WTC11 (cell line): ENCODE data around the gene CCNYL1. TPM values are rescaled to one million over a fixed set of nuclear protein-coding genes. Genes with fewer than 3 reads are reported as not detected.

Experiments used
- ATAC-seq: fragments of 200-7000 bp; cut with Tn5 transposase; 2 replicates; pipeline ENCODE4 v1.10.0; 2021; ENCODE audit warnings: mild to moderate bottlenecking, moderate library complexity
- CTCF ChIA-PET: fragments of 300-600 bp; sonication (Branson Sonifier 250); formaldehyde crosslinking; loops from one replicate; lab custom pipeline; 2021; ENCODE audit warnings: antibody characterized with exemption; lab: Charles Lee
- POLR2A ChIA-PET: fragments of 350-600 bp; sonication (Branson Sonifier 250); formaldehyde crosslinking; loops from one replicate; lab custom pipeline; 2021; ENCODE audit warnings: antibody characterized with exemption; lab: Charles Lee
- DNase-seq: peaks from one replicate; pipeline ENCODE4 v3.0.0; 2021; ENCODE audit warnings: low spot score
- H3K27ac Mint-ChIP-seq: 2 replicates; pipeline ENCODE4 v1.8.0; 2021; ENCODE audit warnings: mixed read lengths
- H3K27me3 Mint-ChIP-seq: 2 replicates; pipeline ENCODE4 v1.8.0; 2021; ENCODE audit warnings: low read depth, mild to moderate bottlenecking, moderate library complexity, mixed read lengths
- H3K36me3 Mint-ChIP-seq: 2 replicates; pipeline ENCODE4 v1.8.0; 2021; ENCODE audit warnings: mixed read lengths
- H3K4me1 Mint-ChIP-seq: 2 replicates; pipeline ENCODE4 v1.8.0; 2022; ENCODE audit warnings: mixed read lengths
- H3K4me3 Mint-ChIP-seq: 2 replicates; pipeline ENCODE4 v1.8.0; 2021; ENCODE audit warnings: mild to moderate bottlenecking, moderate library complexity, mixed read lengths
- H3K9me3 Mint-ChIP-seq: 2 replicates; pipeline ENCODE4 v1.8.0; 2021; ENCODE audit warnings: mixed read lengths
- ESRRA ChIP-seq: sonication (generic); formaldehyde crosslinking; IDR thresholded peaks from 2 replicates; pipeline ENCODE4 v1.8.1; 2022; ENCODE audit warnings: mild to moderate bottlenecking, missing genetic modification reagents, borderline replicate concordance
- ETV6 ChIP-seq: sonication (generic); formaldehyde crosslinking; IDR thresholded peaks from 2 replicates; pipeline ENCODE4 v1.8.1; 2022; ENCODE audit warnings: mild to moderate bottlenecking, missing genetic modification reagents
- FOXJ3 ChIP-seq: sonication (generic); formaldehyde crosslinking; IDR thresholded peaks from 2 replicates; pipeline ENCODE4 v1.9.0; 2021; ENCODE audit warnings: missing genetic modification reagents, mild to moderate bottlenecking, borderline replicate concordance
- GRHL2 ChIP-seq: fragments of 250-450 bp; sonication (Bioruptor Pico); IDR thresholded peaks from 2 replicates; pipeline ENCODE4 v1.8.0; 2022; ENCODE audit warnings: mild to moderate bottlenecking, moderate library complexity; ENCODE audit not compliant: insufficient replicate concordance, severe bottlenecking
- GTF2I ChIP-seq: fragments of 250-450 bp; sonication (Bioruptor Pico); conservative IDR thresholded peaks from 2 replicates; pipeline ENCODE4 v1.4.0; 2021; ENCODE audit warnings: mild to moderate bottlenecking
- IRF2 ChIP-seq: sonication (generic); formaldehyde crosslinking; IDR thresholded peaks from 2 replicates; pipeline ENCODE4 v1.8.0; 2022; ENCODE audit warnings: low read depth, missing genetic modification reagents, borderline replicate concordance
- JAZF1 ChIP-seq: fragments of 250-450 bp; sonication (Bioruptor Pico); IDR thresholded peaks from 2 replicates; pipeline ENCODE4 v1.9.0; 2021; ENCODE audit warnings: moderate library complexity, mild to moderate bottlenecking, inconsistent platforms
- MYBL2 ChIP-seq: sonication (generic); formaldehyde crosslinking; IDR thresholded peaks from 2 replicates; pipeline ENCODE4 v1.8.1; 2023; ENCODE audit warnings: mild to moderate bottlenecking, moderate library complexity, missing genetic modification reagents
- RORB ChIP-seq: fragments of 250-450 bp; sonication (Bioruptor Pico); IDR thresholded peaks from 2 replicates; pipeline ENCODE4 v1.9.0; 2021; ENCODE audit warnings: mild to moderate bottlenecking
- SMAD4 ChIP-seq: sonication (generic); formaldehyde crosslinking; IDR thresholded peaks from 2 replicates; pipeline ENCODE4 v1.8.0; 2022; ENCODE audit warnings: mild to moderate bottlenecking, missing genetic modification reagents
- TCF7 ChIP-seq: sonication (generic); formaldehyde crosslinking; IDR thresholded peaks from 2 replicates; pipeline ENCODE4 v1.8.0; 2022; ENCODE audit warnings: mild to moderate bottlenecking, low read depth, missing genetic modification reagents, moderate library complexity
- TEAD4 ChIP-seq: sonication (generic); formaldehyde crosslinking; IDR thresholded peaks from 2 replicates; pipeline ENCODE4 v1.8.0; 2022; ENCODE audit warnings: mild to moderate bottlenecking, missing genetic modification reagents
- ZNF121 ChIP-seq: sonication (generic); formaldehyde crosslinking; IDR thresholded peaks from 2 replicates; pipeline ENCODE4 v1.8.0; 2023; ENCODE audit warnings: missing genetic modification reagents
- ZNF219 ChIP-seq: sonication (generic); formaldehyde crosslinking; IDR thresholded peaks from 2 replicates; pipeline ENCODE4 v1.8.0; 2023; ENCODE audit warnings: missing genetic modification reagents, mild to moderate bottlenecking, borderline replicate concordance
- ZNF232 ChIP-seq: sonication (generic); formaldehyde crosslinking; IDR thresholded peaks from 2 replicates; pipeline ENCODE4 v1.8.0; 2022; ENCODE audit warnings: mild to moderate bottlenecking, missing genetic modification reagents
- ZNF396 ChIP-seq: fragments of 250-450 bp; sonication (Bioruptor Pico); IDR thresholded peaks from 2 replicates; pipeline ENCODE4 v1.8.0; 2021; ENCODE audit warnings: mild to moderate bottlenecking, moderate library complexity, borderline replicate concordance
- total RNA-seq: library from RNA; stranded (reverse); gene quantifications from 3 replicates; pipeline ENCODE4 v1.2.3, GENCODE V29; 2021
- TF ChIP-seq, protein P1 (sequence below): fragments of 250-450 bp; sonication (Bioruptor Pico); IDR thresholded peaks from 2 replicates; pipeline ENCODE4 v1.9.0; 2021; ENCODE audit warnings: mild to moderate bottlenecking, borderline replicate concordance
- TF ChIP-seq, protein P2 (sequence below): fragments of 250-450 bp; sonication (Bioruptor Pico); IDR thresholded peaks from 2 replicates; pipeline ENCODE4 v1.9.0; 2021; ENCODE audit warnings: mild to moderate bottlenecking
- TF ChIP-seq, protein P3 (sequence below): sonication (generic); formaldehyde crosslinking; IDR thresholded peaks from 2 replicates; pipeline ENCODE4 v1.8.0; 2023; ENCODE audit warnings: missing genetic modification reagents
- TF ChIP-seq, protein P4 (sequence below): sonication (generic); formaldehyde crosslinking; IDR thresholded peaks from 2 replicates; pipeline ENCODE4 v1.8.0; 2022; ENCODE audit warnings: missing genetic modification reagents
- TF ChIP-seq, protein P5 (sequence below): sonication (generic); formaldehyde crosslinking; IDR thresholded peaks from 2 replicates; pipeline ENCODE4 v1.8.1; 2022; ENCODE audit warnings: missing genetic modification reagents, borderline replicate concordance

CCNYL1 gene
- total RNA-seq, 1 experiment from 2014 or later = 31.6 TPM

DNA sequence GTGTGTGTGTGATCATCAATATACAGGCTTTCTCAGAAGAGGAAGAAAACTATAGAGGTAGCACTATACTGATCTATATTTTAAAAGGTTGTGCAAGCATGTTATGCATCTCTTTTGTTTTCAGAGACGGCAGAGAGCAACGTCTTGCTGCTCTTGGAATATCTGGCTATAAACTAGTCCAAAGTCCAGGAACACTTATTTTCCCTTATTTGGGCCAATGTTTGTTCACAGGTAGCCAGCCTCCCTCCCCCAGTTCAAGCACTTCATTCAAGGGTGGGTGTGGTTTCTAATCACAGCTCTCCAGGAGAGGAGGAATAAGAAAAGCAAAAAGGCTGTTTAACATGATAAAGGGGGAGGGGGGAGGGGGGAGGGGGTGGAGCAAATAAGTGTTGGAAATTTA is 54.1 kb downstream of the CCNYL1 start (continued):
- TF ChIP-seq, protein P1, sequence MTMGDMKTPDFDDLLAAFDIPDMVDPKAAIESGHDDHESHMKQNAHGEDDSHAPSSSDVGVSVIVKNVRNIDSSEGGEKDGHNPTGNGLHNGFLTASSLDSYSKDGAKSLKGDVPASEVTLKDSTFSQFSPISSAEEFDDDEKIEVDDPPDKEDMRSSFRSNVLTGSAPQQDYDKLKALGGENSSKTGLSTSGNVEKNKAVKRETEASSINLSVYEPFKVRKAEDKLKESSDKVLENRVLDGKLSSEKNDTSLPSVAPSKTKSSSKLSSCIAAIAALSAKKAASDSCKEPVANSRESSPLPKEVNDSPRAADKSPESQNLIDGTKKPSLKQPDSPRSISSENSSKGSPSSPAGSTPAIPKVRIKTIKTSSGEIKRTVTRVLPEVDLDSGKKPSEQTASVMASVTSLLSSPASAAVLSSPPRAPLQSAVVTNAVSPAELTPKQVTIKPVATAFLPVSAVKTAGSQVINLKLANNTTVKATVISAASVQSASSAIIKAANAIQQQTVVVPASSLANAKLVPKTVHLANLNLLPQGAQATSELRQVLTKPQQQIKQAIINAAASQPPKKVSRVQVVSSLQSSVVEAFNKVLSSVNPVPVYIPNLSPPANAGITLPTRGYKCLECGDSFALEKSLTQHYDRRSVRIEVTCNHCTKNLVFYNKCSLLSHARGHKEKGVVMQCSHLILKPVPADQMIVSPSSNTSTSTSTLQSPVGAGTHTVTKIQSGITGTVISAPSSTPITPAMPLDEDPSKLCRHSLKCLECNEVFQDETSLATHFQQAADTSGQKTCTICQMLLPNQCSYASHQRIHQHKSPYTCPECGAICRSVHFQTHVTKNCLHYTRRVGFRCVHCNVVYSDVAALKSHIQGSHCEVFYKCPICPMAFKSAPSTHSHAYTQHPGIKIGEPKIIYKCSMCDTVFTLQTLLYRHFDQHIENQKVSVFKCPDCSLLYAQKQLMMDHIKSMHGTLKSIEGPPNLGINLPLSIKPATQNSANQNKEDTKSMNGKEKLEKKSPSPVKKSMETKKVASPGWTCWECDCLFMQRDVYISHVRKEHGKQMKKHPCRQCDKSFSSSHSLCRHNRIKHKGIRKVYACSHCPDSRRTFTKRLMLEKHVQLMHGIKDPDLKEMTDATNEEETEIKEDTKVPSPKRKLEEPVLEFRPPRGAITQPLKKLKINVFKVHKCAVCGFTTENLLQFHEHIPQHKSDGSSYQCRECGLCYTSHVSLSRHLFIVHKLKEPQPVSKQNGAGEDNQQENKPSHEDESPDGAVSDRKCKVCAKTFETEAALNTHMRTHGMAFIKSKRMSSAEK (CRISPR knock-in tag) = no peak
- TF ChIP-seq TCF7 (CRISPR knock-in tag) (no peak), GTF2I (CRISPR knock-in tag) (no peak), JAZF1 (CRISPR knock-in tag) (no peak), ESRRA (CRISPR knock-in tag) (no peak), MYBL2 (CRISPR knock-in tag) (no peak)

DNA sequence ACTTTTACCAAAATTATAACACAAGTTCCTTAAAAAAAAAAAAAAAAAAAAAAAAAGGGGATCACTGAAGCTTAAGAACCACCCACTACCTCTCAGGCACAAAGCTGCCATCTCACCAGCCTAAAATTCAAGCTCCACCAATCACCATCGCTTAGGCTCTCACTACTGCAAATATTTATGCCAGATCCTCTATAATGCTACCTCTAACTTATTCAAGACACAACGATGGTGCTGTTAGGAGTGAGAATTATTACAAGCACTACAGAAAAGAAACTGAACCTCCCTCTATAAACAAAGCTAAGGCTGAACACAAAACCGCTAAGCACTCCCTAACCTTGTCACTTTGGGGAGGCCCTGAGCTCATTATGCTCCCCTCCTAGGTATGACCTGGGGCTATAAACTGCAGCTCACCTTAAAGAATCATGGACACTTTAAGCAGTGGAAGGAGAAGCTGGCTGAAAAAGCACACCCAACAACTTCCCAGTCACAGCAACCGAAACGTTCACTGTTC is 54.7 kb downstream of the CCNYL1 start:
- Mint-ChIP-seq H3K9me3 (no peaks in the 10 kb centered on the region), H3K27ac (peak overlapping the region; percentile 96), H3K4me1 (peaks cover 73% of the 10 kb centered on the region), H3K4me3 (peak overlapping the region; percentile 94), H3K36me3 (peaks cover 40% of the 10 kb centered on the region), H3K27me3 (no peaks in the 10 kb centered on the region)
- ChIA-PET CTCF (interaction anchor here (0.6 to 6.3 kb wide), 36 partner anchors 9 to 488 kb away, joined by 3 to 95 read pairs (median 4); partner anchors contain the start of genes CCNYL1, CRYGD, METTL21A and PLEKHM3), POLR2A (interaction anchor here (0.6 to 2.1 kb wide), 12 partner anchors 17 to 274 kb away, joined by 3 to 8 read pairs (median 4); partner anchors contain the start of genes CCNYL1, METTL21A and PLEKHM3)
- DNase-seq (no peak), ATAC-seq (no peak)
- no peak; the same call in 1 of the 2 replicates for TF ChIP-seq ETV6
- no peak for TF ChIP-seq GRHL2 (CRISPR knock-in tag)
- TF ChIP-seq, protein P2, sequence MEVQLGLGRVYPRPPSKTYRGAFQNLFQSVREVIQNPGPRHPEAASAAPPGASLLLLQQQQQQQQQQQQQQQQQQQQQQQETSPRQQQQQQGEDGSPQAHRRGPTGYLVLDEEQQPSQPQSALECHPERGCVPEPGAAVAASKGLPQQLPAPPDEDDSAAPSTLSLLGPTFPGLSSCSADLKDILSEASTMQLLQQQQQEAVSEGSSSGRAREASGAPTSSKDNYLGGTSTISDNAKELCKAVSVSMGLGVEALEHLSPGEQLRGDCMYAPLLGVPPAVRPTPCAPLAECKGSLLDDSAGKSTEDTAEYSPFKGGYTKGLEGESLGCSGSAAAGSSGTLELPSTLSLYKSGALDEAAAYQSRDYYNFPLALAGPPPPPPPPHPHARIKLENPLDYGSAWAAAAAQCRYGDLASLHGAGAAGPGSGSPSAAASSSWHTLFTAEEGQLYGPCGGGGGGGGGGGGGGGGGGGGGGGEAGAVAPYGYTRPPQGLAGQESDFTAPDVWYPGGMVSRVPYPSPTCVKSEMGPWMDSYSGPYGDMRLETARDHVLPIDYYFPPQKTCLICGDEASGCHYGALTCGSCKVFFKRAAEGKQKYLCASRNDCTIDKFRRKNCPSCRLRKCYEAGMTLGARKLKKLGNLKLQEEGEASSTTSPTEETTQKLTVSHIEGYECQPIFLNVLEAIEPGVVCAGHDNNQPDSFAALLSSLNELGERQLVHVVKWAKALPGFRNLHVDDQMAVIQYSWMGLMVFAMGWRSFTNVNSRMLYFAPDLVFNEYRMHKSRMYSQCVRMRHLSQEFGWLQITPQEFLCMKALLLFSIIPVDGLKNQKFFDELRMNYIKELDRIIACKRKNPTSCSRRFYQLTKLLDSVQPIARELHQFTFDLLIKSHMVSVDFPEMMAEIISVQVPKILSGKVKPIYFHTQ (CRISPR knock-in tag) = no peak
- no peak for TF ChIP-seq ZNF232 (CRISPR knock-in tag)
- TF ChIP-seq ZNF219 (CRISPR knock-in tag) = no peak
- TF ChIP-seq ZNF121 (CRISPR knock-in tag) = no peak
- TF ChIP-seq ZNF396 = no peak
- TF ChIP-seq TCF7 (CRISPR knock-in tag) = no peak
- TF ChIP-seq IRF2 = no peak
- TF ChIP-seq, protein P3, sequence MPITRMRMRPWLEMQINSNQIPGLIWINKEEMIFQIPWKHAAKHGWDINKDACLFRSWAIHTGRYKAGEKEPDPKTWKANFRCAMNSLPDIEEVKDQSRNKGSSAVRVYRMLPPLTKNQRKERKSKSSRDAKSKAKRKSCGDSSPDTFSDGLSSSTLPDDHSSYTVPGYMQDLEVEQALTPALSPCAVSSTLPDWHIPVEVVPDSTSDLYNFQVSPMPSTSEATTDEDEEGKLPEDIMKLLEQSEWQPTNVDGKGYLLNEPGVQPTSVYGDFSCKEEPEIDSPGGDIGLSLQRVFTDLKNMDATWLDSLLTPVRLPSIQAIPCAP (CRISPR knock-in tag) = no peak
- TF ChIP-seq SMAD4 (CRISPR knock-in tag) = no peak
- TF ChIP-seq FOXJ3 (CRISPR knock-in tag) = no peak
- no peak for TF ChIP-seq TEAD4
- TF ChIP-seq, protein P4, sequence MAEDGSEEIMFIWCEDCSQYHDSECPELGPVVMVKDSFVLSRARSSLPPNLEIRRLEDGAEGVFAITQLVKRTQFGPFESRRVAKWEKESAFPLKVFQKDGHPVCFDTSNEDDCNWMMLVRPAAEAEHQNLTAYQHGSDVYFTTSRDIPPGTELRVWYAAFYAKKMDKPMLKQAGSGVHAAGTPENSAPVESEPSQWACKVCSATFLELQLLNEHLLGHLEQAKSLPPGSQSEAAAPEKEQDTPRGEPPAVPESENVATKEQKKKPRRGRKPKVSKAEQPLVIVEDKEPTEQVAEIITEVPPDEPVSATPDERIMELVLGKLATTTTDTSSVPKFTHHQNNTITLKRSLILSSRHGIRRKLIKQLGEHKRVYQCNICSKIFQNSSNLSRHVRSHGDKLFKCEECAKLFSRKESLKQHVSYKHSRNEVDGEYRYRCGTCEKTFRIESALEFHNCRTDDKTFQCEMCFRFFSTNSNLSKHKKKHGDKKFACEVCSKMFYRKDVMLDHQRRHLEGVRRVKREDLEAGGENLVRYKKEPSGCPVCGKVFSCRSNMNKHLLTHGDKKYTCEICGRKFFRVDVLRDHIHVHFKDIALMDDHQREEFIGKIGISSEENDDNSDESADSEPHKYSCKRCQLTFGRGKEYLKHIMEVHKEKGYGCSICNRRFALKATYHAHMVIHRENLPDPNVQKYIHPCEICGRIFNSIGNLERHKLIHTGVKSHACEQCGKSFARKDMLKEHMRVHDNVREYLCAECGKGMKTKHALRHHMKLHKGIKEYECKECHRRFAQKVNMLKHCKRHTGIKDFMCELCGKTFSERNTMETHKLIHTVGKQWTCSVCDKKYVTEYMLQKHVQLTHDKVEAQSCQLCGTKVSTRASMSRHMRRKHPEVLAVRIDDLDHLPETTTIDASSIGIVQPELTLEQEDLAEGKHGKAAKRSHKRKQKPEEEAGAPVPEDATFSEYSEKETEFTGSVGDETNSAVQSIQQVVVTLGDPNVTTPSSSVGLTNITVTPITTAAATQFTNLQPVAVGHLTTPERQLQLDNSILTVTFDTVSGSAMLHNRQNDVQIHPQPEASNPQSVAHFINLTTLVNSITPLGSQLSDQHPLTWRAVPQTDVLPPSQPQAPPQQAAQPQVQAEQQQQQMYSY = no peak
- TF ChIP-seq, protein P5, sequence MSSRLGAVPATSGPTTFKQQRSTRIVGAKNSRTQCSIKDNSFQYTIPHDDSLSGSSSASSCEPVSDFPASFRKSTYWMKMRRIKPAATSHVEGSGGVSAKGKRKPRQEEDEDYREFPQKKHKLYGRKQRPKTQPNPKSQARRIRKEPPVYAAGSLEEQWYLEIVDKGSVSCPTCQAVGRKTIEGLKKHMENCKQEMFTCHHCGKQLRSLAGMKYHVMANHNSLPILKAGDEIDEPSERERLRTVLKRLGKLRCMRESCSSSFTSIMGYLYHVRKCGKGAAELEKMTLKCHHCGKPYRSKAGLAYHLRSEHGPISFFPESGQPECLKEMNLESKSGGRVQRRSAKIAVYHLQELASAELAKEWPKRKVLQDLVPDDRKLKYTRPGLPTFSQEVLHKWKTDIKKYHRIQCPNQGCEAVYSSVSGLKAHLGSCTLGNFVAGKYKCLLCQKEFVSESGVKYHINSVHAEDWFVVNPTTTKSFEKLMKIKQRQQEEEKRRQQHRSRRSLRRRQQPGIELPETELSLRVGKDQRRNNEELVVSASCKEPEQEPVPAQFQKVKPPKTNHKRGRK = no peak
- TF ChIP-seq RORB (CRISPR knock-in tag) = no peak
